ENCODE results near the gene TTC3.

TTC3 gene

DNA sequence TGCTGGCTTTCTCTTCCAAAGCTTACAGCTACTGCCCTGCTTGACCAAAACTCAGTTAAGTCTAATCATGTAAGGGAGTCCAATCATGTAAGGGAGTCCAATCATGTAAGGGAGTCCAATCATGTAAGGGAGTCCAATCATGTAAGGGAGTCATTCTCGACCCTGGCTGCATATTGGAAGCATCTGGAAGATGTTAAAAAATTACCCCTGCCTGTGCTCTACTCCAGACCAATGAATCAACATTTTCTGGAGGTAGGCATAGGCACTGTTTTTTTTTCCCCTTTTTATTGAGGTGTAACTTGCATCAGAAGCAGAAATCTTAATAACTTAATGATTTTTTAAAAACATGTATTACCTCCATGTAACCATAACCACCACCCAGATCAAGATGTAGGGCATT is 9.6 kb upstream of the TTC3 start:
- DNase-seq: no peak

DNA sequence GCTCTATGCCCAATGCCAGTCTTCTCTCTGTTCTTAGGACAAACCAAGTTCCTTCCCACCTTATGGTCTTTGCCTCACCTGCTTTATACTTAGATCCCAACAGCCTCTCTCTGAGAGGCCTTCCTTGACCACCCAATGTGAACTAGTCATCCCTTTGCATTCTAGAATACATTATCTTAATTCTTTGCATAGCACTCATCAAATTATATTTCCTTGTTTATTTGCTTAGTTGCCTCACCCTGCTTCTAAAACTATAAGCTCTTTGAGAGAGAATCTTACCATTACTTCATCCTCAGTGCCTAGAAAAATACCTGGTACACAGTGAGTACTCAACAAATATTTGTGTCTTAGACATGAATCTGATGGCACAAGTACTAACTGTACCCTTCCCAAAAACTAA is 8.2 kb upstream of the TTC3 start:
- peak; percentile 35 for DNase-seq

DNA sequence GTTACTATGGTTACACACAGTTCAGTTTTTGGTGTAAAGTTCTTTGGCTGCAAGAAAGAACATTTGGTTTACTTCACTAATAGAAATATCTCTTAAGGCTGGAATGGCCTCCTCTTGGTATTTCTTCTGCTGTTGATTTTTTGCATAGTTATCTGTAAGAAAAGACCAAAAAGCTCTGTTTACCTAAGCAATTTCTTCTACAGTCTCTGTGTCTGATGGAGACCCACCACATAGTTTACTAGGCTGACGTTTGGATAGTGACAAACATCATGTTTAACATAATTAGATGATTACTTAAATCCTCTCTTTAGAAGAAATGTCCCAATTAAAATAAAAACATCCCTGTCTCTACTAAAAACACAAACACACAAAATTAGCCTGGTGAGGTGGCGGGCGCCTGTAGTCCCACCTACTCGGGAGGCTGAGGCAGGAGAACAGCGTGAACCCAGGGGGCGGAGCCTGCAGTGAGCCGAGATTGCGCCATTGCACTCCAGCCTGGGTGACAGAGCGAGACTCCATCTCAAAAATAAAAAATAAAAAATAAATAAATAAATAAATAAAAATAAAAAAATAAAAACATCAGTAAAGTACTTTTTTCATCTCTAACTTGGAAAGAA is 7.4 kb upstream of the TTC3 start:
- no peak for DNase-seq

DNA sequence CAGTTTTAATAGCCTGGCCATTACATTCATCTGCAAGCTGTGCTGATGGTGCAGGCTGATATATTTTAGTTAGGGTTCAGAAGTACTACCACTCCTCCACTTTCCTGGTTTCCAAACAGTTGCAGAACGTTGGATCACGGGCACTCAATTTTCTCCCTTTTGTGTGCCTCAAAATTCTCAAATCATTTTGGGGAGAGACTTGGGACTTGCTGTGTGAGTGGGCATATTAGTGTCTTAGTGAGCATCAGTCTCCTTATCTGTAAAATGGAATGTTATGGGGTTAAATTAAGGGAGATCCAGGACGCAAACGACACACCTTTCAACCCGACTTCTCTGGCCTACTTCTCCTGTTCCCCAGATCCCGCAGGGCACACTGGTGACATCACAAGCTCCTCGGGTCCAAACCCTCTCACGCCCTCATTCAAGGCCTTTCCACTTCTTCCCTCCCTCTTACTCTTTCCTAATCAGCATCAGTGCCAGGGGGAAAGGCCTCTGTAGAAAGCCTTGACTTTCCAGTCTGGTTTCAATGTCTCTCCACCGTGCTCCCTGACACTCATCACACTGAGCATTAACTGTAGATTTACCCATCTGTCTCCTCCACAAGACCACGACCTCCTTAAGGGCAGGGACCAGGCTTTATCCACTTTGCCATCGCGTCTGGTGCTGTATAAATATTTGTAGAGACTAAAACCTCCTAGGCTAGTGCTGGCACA is 1.3 kb upstream of the TTC3 start:
- DNase-seq: peak; percentile 61

DNA sequence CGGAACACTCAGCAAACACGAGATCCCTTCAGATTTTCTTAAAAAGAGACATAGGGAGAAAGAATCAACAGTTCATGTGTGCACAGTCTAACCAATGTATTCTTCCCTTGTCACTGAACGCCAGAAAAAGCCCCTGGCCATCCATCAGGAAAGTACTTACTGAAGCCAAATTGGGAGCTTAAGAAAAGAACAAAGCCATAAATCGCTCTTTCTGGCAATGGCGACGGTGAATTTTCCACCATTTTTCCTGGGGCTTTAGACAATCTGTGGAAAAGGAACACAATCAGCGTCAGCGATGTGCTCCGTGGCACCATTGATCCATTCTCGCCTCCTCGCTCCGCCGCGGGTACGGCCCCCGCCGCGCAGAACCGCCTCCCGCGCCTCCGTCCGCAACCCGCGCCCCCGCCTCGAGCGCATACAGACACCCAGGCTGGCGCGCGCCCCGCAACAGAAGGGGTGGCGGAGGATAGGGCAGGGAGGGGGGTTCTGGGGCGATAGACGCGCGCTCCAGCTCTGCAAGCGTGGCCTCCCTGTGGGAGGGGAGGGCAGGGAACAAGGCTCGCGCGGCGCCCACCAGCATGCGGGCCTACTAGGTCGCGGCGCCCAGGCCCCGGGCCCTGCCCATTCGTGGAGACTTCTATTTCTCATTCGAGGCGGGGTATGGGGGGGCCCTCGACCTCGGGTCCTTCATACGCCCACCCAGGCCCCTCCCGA is 623 bp upstream of the TTC3 start:
- DNase-seq: peak; percentile 79

DNA sequence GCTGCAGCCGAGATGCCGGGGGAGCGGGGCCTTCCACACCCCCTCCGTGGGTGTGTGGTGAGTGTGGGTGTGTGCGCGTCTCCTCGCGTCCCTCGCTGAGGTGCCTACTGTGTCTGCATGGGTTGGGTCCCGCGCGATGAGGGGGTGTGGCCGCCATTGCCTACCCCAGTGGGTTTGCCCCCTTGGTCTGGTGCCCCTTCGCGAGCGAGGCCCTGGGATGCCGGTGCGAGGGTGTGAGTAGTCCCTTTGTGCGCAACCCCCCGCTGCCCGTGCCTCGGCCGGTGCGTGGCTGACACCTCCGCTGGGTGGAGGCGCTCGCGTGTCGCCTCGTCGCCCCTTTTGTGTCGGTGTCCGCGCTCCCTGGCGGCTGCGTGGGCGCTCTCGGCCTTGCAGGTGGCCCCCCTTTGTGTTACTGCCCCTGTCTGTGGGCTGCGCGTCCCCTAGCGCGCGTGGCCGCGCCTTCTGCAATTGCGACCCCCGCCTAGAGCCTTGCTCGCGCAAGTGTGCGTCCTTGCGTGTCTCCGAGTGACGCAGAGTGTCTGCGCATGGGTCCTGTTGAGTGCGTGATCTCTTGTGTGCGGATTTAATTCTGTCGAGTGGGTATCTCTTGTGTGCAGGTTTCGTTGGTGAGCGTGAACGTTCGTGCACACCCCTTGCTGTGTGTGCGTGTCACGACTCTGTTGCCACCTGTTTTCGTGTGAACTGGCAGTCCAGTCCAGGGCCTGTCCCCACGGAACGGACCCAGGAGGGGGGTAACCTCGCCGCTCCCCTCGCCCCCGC is 553 bp downstream of the TTC3 start:
- peak; percentile 47 for DNase-seq

DNA sequence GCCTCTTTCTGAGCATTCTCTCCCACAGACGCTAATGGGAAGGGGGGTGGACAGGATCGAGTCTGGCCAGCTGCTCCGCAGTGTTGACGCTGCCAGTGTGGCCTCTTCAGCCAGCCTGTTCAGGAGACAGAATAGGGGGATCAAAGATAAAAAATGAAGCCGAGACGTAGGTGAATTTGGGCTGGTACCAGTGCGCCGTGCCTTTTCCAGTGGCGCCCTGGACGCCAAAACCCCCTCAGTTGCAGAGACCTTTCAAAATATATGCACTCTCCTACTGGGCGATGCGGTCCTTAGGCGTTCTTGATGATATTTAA is 1.1 kb downstream of the TTC3 start:
- DNase-seq: peak; percentile 49

DNA sequence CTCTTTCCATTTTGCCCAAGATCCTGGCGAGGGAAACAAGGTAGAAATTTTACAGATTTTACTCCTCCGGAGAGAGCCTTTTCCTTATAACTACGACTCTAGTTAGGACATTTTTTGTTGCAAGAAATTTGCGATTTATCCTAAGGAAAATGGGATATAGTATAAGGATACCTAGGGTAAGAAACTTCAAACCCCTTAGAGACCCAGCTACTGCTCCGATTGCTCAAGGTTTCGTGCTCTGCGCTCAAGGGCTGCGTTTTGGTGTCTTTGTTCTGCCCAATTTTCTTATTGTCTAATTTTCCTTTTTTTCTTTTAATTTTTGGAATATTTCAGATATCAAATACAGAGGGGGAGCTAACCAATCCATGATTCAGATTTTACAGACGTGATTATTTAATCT is 1.5 kb downstream of the TTC3 start:
- peak; percentile 54 for DNase-seq

DNA sequence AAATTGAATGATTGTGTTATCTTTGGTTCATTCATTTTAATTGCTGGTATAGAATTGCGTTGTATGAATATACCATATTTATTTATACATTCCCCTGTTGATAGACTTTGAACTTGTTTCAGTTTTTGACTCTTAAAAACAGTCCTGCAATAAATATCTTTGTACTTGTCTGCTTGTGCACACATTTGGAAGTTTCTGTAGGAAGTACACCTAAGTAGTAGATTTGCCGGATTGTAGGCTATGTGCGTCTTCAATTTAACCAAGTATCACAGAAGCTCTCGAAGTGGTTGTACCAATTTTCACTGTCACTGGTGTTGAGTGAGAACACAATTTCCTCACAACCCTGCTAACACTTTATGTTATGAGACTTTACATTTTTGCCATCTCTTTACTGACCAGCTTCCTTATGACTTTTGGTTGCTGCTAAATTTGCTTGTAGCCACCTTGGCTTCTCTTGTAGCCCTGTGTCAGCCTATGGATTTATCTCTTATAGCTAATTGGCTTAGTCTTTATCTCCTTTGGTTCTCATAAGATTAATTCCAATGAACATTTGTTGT is 2.2 kb downstream of the TTC3 start:
- peak; percentile 24 for DNase-seq

DNA sequence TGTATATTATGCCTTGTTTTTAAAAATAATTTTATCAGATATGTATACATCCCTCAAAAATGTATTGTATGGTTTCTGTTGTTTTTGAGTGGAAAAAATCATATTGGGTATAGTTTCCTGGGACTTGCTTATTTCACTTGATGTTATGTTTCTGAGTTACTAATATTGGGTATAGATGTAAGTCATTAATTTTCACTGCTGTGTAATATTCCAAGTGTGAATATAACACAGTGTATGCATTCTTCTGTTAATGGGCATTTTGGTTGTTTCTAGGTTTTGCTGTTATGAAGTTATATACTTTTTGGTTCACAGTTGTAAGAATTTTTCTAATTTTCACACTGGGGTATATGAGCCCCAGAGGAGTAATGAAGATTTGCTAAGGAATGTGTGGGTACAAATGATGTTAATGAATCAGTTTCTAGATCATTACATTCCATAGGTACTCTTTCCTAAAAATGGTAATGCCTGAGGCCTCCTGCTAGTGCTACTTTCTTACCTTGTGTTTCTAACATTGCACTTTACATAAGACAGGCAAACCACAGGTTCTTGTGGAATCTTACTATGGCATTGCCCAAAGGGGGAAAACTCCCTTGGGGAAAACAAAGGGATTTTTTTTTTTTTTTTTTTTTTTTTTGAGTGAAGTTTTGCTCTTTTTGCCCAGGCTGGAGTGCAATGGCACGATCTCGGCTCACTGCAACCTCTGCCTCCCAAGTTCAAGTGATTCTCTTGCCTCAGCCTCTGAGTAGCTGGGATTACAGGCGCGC is 3.2 kb downstream of the TTC3 start:
- DNase-seq: no peak

DNA sequence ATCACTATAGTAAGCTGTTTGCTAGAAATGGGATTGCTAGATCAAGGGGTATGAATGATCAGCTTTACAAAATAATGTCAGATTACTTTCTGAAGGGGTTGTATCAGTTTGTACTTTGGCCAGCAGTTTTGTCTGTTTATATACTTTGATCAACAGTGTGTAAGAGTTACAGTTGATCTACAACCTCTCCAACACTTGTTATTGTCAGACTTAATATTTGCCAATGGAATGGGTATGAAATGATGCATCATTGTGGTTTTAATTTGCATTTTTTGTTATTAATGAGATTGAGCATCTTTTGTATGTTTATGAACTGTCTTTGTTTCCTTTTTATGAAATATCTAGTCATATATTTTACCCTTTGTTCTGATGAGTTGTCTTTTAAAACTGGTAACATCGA is 4.3 kb downstream of the TTC3 start:
- DNase-seq: no peak

DNA sequence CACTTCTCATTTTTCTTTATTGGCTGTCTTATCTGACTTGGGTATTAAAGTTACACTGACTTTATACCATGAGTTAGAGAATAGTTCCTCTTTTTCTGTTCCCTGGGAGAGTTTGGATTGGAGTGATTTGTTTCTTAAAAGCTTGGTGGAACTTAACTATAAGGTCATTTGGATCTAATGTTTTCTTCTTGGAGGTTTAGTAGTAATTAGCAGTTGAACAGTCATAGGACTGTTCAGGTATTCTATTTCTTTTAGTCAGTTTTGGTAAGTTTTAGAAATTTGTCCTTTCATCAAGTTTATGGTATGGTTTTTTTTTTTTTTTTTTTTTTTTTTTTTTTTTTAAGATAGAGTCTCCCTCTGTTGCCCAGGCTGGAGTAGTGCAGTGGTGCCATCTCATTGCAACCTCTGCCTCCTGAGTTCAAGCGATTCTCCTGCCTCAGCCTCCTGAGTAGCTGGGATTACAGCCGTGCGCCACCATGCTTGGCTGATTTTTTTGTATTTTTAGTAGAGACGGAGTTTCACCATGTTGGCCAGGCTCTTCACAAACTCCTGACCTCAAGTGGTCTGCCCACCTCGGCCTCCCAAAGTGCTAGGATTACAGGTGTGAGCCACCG is 6.3 kb downstream of the TTC3 start:
- DNase-seq: no peak

DNA sequence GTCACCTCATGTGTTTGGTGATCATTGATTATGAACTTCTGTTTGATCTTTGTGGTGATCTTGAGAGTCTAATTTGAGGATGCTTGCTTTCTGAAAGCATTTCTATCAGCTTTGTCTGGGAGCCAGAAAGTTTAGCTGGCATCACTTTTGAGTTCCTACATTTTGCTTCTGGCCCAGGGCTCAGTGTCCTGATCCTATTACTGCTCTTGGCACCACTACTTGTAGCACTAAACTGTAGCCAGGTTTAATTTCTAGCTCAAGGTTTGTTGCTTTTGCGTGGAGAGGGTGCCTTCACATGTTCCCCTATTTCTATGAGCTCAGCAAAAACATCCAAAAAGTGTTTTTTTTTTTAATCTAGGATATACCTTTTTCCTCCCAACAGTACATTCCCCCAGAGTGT is 9.3 kb downstream of the TTC3 start:
- DNase-seq: no peak

DNA sequence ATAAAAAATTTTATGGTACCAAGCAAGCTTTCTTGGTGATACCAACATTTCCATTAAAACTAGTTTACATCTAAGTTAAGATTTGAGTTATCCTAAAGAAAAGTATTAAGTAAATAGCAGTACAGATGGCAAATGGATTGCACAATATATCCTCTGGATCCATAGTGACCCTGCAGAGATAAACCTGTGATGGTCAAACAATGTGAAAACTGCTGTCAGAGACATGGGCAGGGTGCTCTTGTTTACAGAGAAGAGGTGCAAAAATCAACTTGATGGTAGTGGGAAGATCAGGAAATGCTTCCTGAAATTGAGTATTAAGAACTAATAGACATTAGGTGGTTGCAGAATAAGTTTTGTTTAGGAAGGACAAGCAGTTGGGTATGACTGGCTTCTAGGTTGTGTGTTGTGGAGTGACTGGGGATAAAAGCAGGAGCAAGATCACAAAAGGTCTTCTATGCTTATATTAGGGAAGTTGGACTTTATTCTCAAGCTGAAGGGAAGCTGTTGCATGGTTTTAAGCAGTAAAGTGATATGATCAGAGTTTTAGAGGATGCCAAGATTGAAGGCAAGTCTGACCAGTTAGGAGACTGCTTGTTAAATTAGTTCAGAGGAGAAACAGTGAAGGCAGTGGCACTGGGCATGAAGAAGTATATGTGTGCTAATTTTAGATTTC is 9.9 kb downstream of the TTC3 start:
- no peak for DNase-seq

DNA sequence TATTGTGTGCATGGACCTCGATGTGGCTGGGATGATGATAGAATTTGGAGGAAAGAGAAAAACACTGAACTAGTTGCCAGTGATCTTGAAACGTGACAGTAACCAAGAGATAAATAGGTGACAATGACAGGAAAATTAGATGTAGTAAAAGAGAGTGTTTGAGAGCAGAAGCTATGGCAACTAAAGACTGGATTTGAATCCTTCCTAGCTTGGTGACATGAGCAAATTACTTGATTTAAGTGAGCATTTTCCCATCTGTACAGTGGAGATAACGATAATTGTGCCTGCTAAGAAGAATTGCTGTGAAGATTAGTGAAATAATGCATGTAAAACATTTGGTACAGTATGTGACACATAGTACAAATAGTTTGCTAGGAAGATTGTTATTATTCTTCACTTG is 12.7 kb downstream of the TTC3 start:
- no peak for DNase-seq

DNA sequence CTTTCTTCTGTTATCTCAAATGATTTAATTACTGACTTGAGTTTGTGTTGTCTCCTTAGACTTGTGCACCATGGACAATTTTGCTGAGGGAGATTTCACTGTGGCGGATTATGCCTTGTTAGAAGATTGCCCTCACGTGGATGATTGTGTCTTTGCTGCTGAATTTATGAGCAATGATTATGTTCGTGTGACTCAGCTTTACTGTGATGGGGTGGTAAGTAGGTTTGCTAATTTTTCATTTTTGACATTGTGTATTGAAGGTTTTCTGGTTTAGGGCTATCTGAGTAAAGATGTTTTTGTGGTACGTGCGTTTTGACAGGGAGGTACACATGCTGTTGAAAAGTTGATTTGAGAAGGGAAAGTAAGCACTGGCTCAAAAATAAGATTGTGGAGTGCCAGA is 14.1 kb downstream of the TTC3 start:
- no peak for DNase-seq

DNA sequence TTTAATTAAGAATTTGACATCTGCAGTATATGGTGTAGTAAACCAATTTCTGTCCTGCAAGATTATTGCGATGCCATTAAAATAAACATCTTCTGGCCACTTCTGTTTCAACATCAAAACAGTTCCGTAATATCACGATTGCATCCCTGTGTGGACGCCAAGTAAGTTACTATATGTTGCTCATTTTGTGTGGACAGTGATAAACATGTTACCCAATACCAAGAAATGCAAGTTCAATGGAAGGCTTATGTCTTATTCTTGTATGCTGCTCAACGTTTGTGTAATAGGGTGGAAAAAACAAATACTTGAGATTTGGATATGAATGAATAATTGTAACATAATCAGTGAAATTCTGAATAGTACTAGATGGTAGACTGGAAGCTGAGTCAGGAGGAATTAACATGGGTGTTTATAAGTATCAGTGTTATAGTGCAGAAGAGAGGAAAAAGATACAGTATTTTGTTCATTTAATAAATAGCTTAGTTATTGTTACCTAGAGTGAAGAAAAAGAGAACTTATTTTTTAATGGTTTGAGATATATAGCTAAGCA is 15.2 kb downstream of the TTC3 start:
- DNase-seq: no peak

DNA sequence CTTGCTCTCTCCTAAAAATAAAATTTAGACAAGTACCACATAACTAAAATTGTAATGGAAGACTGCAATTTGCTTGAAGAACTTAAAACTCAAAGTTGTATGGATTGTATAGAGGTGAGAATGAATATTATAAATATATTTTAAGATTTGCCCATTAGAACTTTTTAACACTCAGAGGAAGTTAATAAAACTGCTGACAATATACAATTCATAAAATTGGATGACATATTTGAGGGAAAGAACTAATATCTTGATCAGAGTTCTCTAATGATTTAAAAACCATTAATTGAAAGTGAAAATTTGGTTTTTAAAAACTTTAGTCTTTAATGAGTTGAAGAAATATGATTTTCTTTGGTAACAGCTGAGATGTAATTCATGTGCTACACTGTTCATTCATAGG is 20.9 kb downstream of the TTC3 start:
- no peak for DNase-seq

DNA sequence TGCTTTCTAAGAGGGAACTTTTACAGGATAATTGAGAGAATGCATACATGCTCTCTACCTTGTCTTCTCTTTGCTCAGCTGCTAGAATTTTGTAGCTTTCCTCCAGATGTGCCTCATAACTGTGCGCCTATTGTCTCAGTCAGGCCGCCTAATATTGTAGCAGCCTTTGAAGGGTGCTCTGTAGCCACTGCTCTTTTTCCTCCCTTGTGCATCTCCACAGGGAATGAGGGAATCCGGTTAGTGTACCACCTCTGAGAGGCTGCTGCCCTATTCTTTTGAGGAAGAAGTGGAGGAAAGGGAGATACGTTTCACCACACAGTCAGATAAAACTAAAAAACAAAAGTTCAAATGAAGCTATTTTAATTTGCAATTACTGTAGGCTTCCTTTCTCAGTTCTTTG is 22.8 kb downstream of the TTC3 start:
- DNase-seq: no peak

DNA sequence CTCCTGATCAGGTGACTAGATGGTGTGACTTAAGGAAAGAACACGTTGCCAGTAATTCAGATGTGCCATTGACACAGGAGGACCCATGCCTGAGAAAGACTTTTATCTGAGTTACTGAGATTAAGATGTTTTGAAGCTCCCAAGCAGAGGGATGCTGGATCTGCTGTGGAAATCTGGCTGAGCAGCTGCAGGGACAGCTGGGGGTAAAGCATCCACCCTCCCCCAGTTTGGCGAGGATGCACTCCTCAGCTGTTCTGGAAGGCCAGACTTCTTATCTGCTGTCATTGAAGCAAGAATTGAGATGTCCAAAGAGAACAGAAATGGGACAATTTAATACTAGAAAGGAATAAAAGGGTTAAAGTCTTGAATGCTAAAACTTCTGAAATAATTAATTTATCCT is 25.7 kb downstream of the TTC3 start:
- no peak for DNase-seq

DNA sequence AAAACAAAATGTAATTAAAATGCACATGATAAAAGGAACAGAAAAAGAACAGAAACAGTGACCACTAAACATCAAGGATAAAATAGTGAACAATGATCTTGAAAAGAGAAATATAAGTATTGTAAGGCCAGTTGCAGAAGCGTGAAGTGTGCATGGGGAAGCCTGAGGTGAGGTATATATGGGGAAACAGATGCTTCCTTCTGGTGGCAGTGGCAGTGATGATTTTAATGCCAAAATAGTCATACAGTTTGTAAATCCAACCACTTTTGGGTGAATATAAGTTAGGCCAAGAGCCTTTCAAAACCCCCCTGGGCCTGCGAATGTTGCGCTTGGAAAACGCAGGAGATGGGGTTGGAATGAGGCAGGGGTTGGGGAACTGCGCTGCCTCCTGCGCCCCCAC is 27.3 kb downstream of the TTC3 start:
- DNase-seq: no peak
